ENCODE data around the gene MYOD1. TPM values are rescaled to one million over a fixed set of nuclear protein-coding genes. Genes with fewer than 3 reads are reported as not detected.

The MYOD1 gene
- total and polyA plus RNA-seq, 2 of the 13 experiments (the other 11 are each of a cell fraction or from before 2014, with no cell fraction given), result not detected

DNA sequence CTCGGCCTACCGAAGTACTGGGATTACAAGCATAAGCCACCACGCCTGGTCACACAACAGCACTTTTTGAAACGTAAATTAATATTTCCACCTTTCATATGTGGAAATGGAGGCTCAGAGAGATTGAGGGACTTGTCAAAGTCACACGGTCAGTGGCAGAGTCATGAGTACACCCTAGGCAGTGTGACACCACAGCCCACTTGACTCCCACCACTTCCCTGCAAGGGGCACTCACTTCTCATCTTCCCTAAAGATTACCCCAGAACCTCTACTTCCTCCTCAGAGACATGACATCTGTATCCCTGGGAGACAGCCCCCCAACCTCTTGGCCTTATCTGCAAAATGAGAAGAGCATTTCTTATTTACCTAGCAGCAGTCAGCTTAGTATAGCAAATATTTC is 16.5 kb upstream of the MYOD1 start (continued):
- TF ChIP-seq YY1 (IDR thresholded peaks at IDR 0.05; ENCODE audit: insufficient read depth, insufficient replicate concordance, low read depth, low read length) (no peak), GTF2F1 (IDR thresholded peaks at IDR 0.05; ENCODE audit: low read length) (no peak), SRY (CRISPR knock-in tag; IDR thresholded peaks at IDR 0.05) (no peak), ZNF335 (CRISPR knock-in tag; IDR thresholded peaks at IDR 0.05) (no peak)
- TF ChIP-seq, protein P1, sequence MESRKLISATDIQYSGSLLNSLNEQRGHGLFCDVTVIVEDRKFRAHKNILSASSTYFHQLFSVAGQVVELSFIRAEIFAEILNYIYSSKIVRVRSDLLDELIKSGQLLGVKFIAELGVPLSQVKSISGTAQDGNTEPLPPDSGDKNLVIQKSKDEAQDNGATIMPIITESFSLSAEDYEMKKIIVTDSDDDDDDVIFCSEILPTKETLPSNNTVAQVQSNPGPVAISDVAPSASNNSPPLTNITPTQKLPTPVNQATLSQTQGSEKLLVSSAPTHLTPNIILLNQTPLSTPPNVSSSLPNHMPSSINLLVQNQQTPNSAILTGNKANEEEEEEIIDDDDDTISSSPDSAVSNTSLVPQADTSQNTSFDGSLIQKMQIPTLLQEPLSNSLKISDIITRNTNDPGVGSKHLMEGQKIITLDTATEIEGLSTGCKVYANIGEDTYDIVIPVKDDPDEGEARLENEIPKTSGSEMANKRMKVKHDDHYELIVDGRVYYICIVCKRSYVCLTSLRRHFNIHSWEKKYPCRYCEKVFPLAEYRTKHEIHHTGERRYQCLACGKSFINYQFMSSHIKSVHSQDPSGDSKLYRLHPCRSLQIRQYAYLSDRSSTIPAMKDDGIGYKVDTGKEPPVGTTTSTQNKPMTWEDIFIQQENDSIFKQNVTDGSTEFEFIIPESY (CRISPR knock-in tag; IDR thresholded peaks at IDR 0.05), result no peak

DNA sequence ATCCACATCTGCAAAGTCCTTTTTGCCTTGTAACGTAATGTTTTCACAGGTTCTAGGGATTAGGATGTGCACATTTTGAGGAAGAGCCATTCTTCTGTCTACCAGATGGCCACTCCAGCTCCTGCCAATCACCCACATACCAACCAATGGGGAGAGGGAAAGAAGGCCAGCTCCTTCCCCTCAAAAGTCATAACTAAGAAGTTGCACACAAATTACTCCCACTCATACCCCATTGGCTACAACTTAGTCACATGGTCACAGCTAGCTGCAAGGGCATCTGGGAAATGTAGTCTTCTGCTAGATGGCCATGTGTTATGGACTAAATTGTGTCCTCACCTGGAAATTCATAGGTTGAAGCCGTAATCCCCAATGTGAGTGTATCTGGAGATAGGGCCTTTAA is 15.4 kb upstream of the MYOD1 start:
- 52% methylated on average over 2 of the region's 2 CpGs for WGBS (ENCODE audit: low lambda C conversion rate)
- ChIA-PET POLR2A (no interaction called here), CTCF (ENCODE audit: low intra/inter-chr PET ratio, low total read pairs) (no interaction called here)
- in situ Hi-C loops (cut with HindIII; ENCODE audit: extremely low pct_ligation_motif_present, low pct_unique_long_range_greater_than_20kb) (no loop called here), intact Hi-C loops (cut with micrococcal nuclease; ENCODE audit: unreplicated experiment) (no loop called here)
- H3K9me3 ChIP-seq (ENCODE audit: low read length), result no peaks in the 10 kb centered on the region; the same call in 1 of the 2 replicates
- H3K4me1 ChIP-seq (ENCODE audit: insufficient read depth, low read length), result no peaks in the 10 kb centered on the region
- no peak overlapping the region for H3K9ac ChIP-seq (ENCODE audit: insufficient read depth, low read depth, low read length)
- H3K4me2 ChIP-seq (ENCODE audit: low read depth, low read length), result no peak overlapping the region
- no peak overlapping the region for H3K27ac ChIP-seq (ENCODE audit: extremely low read length, insufficient read depth, low read length)
- H3K79me2 ChIP-seq (ENCODE audit: insufficient read depth, low read length), result no peaks in the 10 kb centered on the region
- no peak for ATAC-seq
- peaks cover 6 to 16% of the 10 kb centered on the region in 2 experiments; a peak in 4 of 5 replicates for H3K27me3 ChIP-seq (ENCODE audit: control insufficient read depth in 1 of 2, insufficient read depth in 2 of 2, low read length in 2 of 2)
- TF ChIP-seq NFYB (CRISPR knock-in tag; IDR thresholded peaks at IDR 0.05) (peak; percentile 78), ZNF143 (CRISPR knock-in tag; IDR thresholded peaks at IDR 0.05) (peak; percentile 79), AHR (CRISPR knock-in tag; IDR thresholded peaks at IDR 0.05) (no peak), NFYC (CRISPR knock-in tag; IDR thresholded peaks at IDR 0.05) (peak; percentile 66), ZNF777 (CRISPR knock-in tag; IDR thresholded peaks at IDR 0.05) (no peak), NPAS2 (CRISPR knock-in tag; IDR thresholded peaks at IDR 0.05; ENCODE audit: borderline replicate concordance) (no peak), MATR3 (CRISPR knock-in tag; IDR thresholded peaks at IDR 0.05) (no peak), ZNF253 (CRISPR knock-in tag; IDR thresholded peaks at IDR 0.05; ENCODE audit: borderline replicate concordance) (no peak), THAP11 (CRISPR knock-in tag; IDR thresholded peaks at IDR 0.05) (peak; percentile 82)
- TF ChIP-seq, protein P2, sequence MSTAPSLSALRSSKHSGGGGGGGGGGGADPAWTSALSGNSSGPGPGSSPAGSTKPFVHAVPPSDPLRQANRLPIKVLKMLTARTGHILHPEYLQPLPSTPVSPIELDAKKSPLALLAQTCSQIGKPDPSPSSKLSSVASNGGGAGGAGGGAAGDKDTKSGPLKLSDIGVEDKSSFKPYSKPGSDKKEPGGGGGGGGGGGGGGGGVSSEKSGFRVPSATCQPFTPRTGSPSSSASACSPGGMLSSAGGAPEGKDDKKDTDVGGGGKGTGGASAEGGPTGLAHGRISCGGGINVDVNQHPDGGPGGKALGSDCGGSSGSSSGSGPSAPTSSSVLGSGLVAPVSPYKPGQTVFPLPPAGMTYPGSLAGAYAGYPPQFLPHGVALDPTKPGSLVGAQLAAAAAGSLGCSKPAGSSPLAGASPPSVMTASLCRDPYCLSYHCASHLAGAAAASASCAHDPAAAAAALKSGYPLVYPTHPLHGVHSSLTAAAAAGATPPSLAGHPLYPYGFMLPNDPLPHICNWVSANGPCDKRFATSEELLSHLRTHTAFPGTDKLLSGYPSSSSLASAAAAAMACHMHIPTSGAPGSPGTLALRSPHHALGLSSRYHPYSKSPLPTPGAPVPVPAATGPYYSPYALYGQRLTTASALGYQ (CRISPR knock-in tag; IDR thresholded peaks at IDR 0.05), result no peak
- H2AFZ ChIP-seq (ENCODE audit: low read length), result no peak overlapping the region
- no TSS peak for BruUV-seq (replicated peaks)
- no peaks in the 10 kb centered on the region for H4K20me1 ChIP-seq (ENCODE audit: insufficient read depth, low read length)
- no peak overlapping the region for H3K4me3 ChIP-seq (replicated peaks in 1 of 3; ENCODE audit: insufficient read depth in 1 of 3, low read depth in 2 of 3, low read length in 3 of 3)
- no peak for DNase-seq (ENCODE audit: low spot score)
- H3K36me3 ChIP-seq (replicated peaks in 1 of 2; ENCODE audit: control insufficient read depth in 1 of 2, insufficient read depth in 2 of 2, low read length in 2 of 2), result no peaks in the 10 kb centered on the region
- no peak for FAIRE-seq
